Caco-2 (cell line): Measurements from ENCODE around the gene PARD3. TPM values are rescaled to one million over a fixed set of nuclear protein-coding genes. Genes with fewer than 3 reads are reported as not detected.

Experiments
- Bru-seq: library from RNA; stranded (reverse); fragments of 400-500 nt; gene quantifications from one replicate; lab custom pipeline; 2021; lab: Mats Ljungman, UMichigan
- BruChase-seq, 2 experiments: library from RNA; stranded (reverse); fragments of 400-500 nt; gene quantifications; one replicate each; lab custom pipeline; 2021; lab: Mats Ljungman, UMichigan
- BruUV-seq: library from RNA; stranded (reverse); fragments of 400-500 nt; replicated peaks from 2 replicates; lab custom pipeline; 2021; lab: Mats Ljungman, UMichigan
- CTCF ChIA-PET: fragments of 300-600 bp; sonication (Branson Sonifier 250); formaldehyde crosslinking; loops from one replicate; lab custom pipeline; 2022; ENCODE audit warnings: antibody characterized with exemption; lab: Charles Lee
- POLR2A ChIA-PET: fragments of 300-600 bp; sonication (Branson Sonifier 250); formaldehyde crosslinking; loops from one replicate; lab custom pipeline; 2022; ENCODE audit warnings: antibody characterized with exemption; lab: Charles Lee
- DNase-seq, 2 experiments: peaks; one replicate each; pipeline versions ENCODE4 v3.0.0 to v3.0.0-alpha.2; 2020 to 2022
- H3K27me3 ChIP-seq: replicated peaks from 2 replicates; pipeline ENCODE4 v1.6.0; 2011; ENCODE audit warnings: low read length; ENCODE audit not compliant: control insufficient read depth, insufficient read depth
- H3K36me3 ChIP-seq: 2 replicates; pipeline ENCODE4 v1.5.1; 2011; ENCODE audit warnings: low read length; ENCODE audit not compliant: control insufficient read depth, insufficient read depth
- H3K4me1 ChIP-seq: fragments of 250-450 bp; sonication (Bioruptor Pico); 2 replicates; pipeline ENCODE4 v1.5.1; 2020; ENCODE audit warnings: mild to moderate bottlenecking
- H3K4me3 ChIP-seq: 2 replicates; pipeline ENCODE4 v1.5.1; 2011; ENCODE audit warnings: low read depth, mild to moderate bottlenecking, control low read depth, low read length
- H3K9me3 ChIP-seq: fragments of 250-450 bp; sonication (Bioruptor Pico); 2 replicates; pipeline ENCODE4 v1.5.1; 2020; ENCODE audit warnings: mild to moderate bottlenecking, moderate library complexity
- H3K27ac Mint-ChIP-seq: one replicate; pipeline ENCODE4 v1.8.0; 2022; ENCODE audit warnings: mixed read lengths; ENCODE audit not compliant: unreplicated experiment
- H3K27me3 Mint-ChIP-seq: one replicate; pipeline ENCODE4 v1.8.0; 2022; ENCODE audit warnings: mixed read lengths; ENCODE audit not compliant: insufficient read depth, unreplicated experiment
- H3K36me3 Mint-ChIP-seq: one replicate; pipeline ENCODE4 v1.8.0; 2022; ENCODE audit warnings: mild to moderate bottlenecking, mixed read lengths; ENCODE audit not compliant: insufficient read depth, unreplicated experiment
- H3K4me1 Mint-ChIP-seq: one replicate; pipeline ENCODE4 v1.8.0; 2022; ENCODE audit warnings: low read depth, mixed read lengths; ENCODE audit not compliant: unreplicated experiment
- H3K4me3 Mint-ChIP-seq: one replicate; pipeline ENCODE4 v1.8.0; 2022; ENCODE audit warnings: mild to moderate bottlenecking, moderate library complexity, mixed read lengths; ENCODE audit not compliant: unreplicated experiment
- H3K9me3 Mint-ChIP-seq: one replicate; pipeline ENCODE4 v1.8.0; 2022; ENCODE audit warnings: mixed read lengths; ENCODE audit not compliant: unreplicated experiment
- intact Hi-C: fragments of 100-400 bp; cut with micrococcal nuclease; formaldehyde crosslinking; loops from one replicate; pipeline ENCODE4 v1.10.0; 2022; ENCODE audit not compliant: unreplicated experiment
- long read RNA-seq: library from polyadenylated mRNA; stranded (forward); transcript quantifications from one replicate; pipeline ENCODE4 v2.0.0, GENCODE V29; 2022
- total RNA-seq: library from RNA; stranded (reverse); gene quantifications from 2 replicates; pipeline ENCODE4 v1.2.3, GENCODE V29; 2022
- TF ChIP-seq, protein P1 (sequence below), 2 experiments: fragments of 200-600 bp in 1 of 2; IDR thresholded peaks; 1 replicate in 1 of 2; 2 replicates in 1 of 2; pipeline versions ENCODE4 v1.5.1 to v1.8.0; 2011 to 2022; ENCODE audit warnings: antibody characterized with exemption in 1 of 2, control low read depth in 1 of 2, inconsistent platforms in 1 of 2, low read depth in 1 of 2, low read length in 1 of 2, mild to moderate bottlenecking in 1 of 2, moderate library complexity in 1 of 2; ENCODE audit not compliant: insufficient read depth in 1 of 2, severe bottlenecking in 1 of 2, unreplicated experiment in 1 of 2

The PARD3 gene
- total RNA-seq (74.9 and 80.7 TPM in 2 replicates), Bru-seq, nascent RNA (percentile 89 among the genes with signal in this experiment), BruChase-seq, experiment 1, labeled RNA remaining after a 2-hour chase (percentile 83 among the genes with signal in this experiment), BruChase-seq, experiment 2, labeled RNA remaining after a 6-hour chase (percentile 79 among the genes with signal in this experiment)
- long read RNA-seq, full-length matches to known transcripts: 21 of 105 reads
- long read RNA-seq, partial matches to known transcripts: 8 of 105 reads
- long read RNA-seq, other reads (novel, unspliced or antisense): 76 of 105 reads

DNA sequence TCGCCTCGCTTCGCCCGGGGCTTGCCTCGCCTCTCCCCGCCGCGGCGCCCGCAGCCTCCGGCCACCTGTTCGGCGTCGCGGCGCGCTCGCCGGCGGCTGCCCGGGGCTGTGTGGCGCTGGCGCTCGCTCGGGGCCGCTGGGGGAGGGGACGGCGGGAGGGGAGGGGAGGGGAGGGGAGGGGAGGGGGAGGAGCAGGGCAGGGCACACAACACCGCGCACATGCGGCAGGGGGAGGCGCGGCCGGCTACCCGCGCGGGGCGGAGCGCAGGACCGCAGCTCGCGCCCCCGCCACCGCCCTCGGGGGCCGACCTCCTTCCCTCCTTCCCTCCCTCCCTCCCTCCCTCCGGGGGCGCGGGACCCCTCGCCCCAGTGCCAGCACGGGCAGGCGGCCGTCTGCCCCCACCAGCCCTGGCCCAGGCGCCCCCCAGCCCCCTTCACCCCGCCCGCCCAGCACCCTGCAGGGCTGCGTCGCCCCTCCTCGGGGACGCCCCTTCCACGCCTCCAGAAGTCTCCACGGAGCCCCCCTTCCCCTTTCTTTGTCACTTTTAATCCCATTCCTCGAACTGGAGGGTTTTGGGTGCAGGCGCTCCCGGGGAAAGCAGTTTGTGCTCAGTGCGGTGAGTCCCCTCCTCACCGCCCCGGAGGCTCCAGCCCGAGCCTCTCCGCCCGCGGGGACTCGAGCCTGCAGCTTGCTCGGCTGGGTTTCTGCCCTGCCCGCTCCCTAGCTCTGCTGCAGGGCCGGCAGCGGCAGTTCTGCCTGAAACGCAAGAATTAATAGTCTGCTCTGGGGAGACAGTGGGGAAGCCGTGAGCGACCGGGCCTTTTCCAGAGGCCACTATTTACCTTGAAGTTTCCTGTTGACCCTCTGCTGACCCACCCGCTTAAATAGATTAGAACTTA is at the start of gene PARD3:
Gene PARD3, minus strand, starts transcription at position 112 of the 900 bp plus-strand sequence. CDS start 301 bp downstream, outside the sequence.
- peaks cover 11% of the 10 kb centered on the region; the same call in 1 of the 2 replicates for H3K4me1 ChIP-seq
- H3K36me3 ChIP-seq: no peaks in the 10 kb centered on the region
- H3K4me3 ChIP-seq: peak within 1 kb of the TSS; percentile 92
- ChIA-PET CTCF (interaction anchor here (1.3 to 2.6 kb wide), 6 partner anchors 83 to 164 kb away, joined by 3 to 10 read pairs (median 4); no protein-coding TSS in a partner anchor), POLR2A (interaction anchor here (1.0 kb wide), 1 partner anchor 51 kb away, joined by 3 read pairs; no protein-coding TSS in a partner anchor)
- no peaks in the 10 kb centered on the region for H3K9me3 ChIP-seq
- TF ChIP-seq, protein P1, sequence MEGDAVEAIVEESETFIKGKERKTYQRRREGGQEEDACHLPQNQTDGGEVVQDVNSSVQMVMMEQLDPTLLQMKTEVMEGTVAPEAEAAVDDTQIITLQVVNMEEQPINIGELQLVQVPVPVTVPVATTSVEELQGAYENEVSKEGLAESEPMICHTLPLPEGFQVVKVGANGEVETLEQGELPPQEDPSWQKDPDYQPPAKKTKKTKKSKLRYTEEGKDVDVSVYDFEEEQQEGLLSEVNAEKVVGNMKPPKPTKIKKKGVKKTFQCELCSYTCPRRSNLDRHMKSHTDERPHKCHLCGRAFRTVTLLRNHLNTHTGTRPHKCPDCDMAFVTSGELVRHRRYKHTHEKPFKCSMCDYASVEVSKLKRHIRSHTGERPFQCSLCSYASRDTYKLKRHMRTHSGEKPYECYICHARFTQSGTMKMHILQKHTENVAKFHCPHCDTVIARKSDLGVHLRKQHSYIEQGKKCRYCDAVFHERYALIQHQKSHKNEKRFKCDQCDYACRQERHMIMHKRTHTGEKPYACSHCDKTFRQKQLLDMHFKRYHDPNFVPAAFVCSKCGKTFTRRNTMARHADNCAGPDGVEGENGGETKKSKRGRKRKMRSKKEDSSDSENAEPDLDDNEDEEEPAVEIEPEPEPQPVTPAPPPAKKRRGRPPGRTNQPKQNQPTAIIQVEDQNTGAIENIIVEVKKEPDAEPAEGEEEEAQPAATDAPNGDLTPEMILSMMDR (IDR thresholded peaks at IDR 0.05; ENCODE audit: insufficient read depth in 1 of 2, low read depth in 1 of 2, low read length in 1 of 2, severe bottlenecking in 1 of 2, unreplicated experiment in 1 of 2): peak in 1 of 2 experiments; percentile 19
- BruUV-seq: no TSS peak
- intact Hi-C loops: loop anchor here (2.0 kb wide), 3 partner anchors 83 to 149 kb away; no protein-coding TSS in a partner anchor
- Mint-ChIP-seq H3K27ac (peak within 1 kb of the TSS; percentile 40), H3K9me3 (no peaks in the 10 kb centered on the region), H3K27me3 (no peaks in the 10 kb centered on the region), H3K36me3 (no peaks in the 10 kb centered on the region), H3K4me1 (peaks cover 36% of the 10 kb centered on the region), H3K4me3 (peak within 1 kb of the TSS; percentile 79)
- no peaks in the 10 kb centered on the region for H3K27me3 ChIP-seq
- DNase-seq: peak; percentile 80 to 82

DNA sequence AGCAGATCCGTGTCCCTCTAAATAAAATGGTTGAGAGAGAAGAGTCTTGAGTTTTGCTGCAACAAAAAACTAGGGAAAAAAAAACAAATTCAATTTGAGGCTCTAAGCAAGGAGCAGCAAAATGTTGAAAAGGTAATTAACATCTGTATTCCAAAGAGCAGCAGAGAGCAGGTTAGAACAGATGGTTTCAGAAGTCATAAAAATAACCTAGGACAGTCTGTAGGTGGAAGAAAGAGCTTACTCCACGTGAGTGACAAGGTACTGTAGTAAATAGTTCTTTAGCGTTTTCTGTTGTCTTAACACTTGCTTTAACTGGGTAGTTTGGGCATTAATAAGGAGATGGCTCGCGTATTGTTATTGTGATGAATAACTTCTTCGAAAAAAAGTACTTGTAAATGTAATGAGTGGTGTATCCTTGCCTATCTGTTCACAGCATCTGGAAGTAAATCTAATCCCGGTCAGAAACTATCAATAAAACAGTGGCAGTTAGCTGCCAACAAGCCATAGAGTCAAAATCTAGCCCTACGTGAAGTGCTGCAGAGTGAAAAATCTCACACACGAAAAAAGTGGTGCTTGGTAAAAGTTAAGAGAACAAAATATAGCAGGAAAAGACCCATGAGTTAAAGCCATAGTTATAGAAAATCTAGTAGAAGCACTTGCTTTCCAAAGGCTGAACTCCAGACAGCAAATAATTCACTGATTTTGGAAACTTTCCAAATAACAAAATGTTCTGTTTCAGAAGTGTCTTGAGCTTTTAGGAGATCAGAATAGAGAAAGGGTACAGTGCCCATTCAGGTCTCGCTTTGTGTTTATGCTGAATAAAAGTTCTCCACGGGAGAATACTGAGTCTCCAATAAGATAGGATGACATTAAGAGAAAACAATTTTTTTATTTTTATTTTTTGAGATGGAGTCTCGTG is 49.3 kb upstream of the PARD3 start:
- POLR2A ChIA-PET: interaction anchor here (0.7 kb wide), 1 partner anchor 46 kb away, joined by 4 read pairs; no protein-coding TSS in a partner anchor
- CTCF ChIA-PET: interaction anchor here (0.6 to 0.7 kb wide), 2 partner anchors 25 to 158 kb away, joined by 3 read pairs; no protein-coding TSS in a partner anchor
- no peaks in the 10 kb centered on the region for H3K4me1 Mint-ChIP-seq
- Histone ChIP-seq H3K4me1 (no peaks in the 10 kb centered on the region), H3K36me3 (no peaks in the 10 kb centered on the region), H3K9me3 (no peaks in the 10 kb centered on the region), H3K4me3 (no peak overlapping the region), H3K27me3 (no peaks in the 10 kb centered on the region)
- no peak for DNase-seq
- no peaks in the 10 kb centered on the region for H3K36me3 Mint-ChIP-seq
- BruUV-seq: no TSS peak
- no peaks in the 10 kb centered on the region for H3K9me3 Mint-ChIP-seq
- H3K27me3 Mint-ChIP-seq: no peaks in the 10 kb centered on the region
- TF ChIP-seq, protein P1 (IDR thresholded peaks at IDR 0.05; ENCODE audit: insufficient read depth in 1 of 2, low read depth in 1 of 2, low read length in 1 of 2, severe bottlenecking in 1 of 2, unreplicated experiment in 1 of 2): no peak
- intact Hi-C loops: no loop called here
- H3K27ac Mint-ChIP-seq: no peak overlapping the region
- no peak overlapping the region for H3K4me3 Mint-ChIP-seq
